RWPE1 (cell line): Measurements from ENCODE around the gene MYO1E.

ENCODE experiments used
- CTCF ChIA-PET: fragments of 350-600 bp; sonication (Branson Sonifier 250); formaldehyde crosslinking; extraction: SDS; loops from one replicate; lab custom pipeline; 2021; lab: Yijun Ruan, JAX
- POLR2A ChIA-PET: fragments of 400-600 bp; formaldehyde crosslinking; extraction: SDS; loops from one replicate; lab custom pipeline; 2020; ENCODE audit warnings: antibody characterized with exemption; ENCODE audit not compliant: low non-redundant PET; lab: Yijun Ruan, JAX
- DNase-seq: peaks from one replicate; pipeline ENCODE4 v3.0.0; 2012; ENCODE audit warnings: low spot score
- H3K27ac ChIP-seq: fragments of 450-650 bp; 2 replicates; pipeline ENCODE4 v1.5.1; 2017
- TF ChIP-seq, protein P1 (sequence below): fragments of 450-650 bp; conservative IDR thresholded peaks from 2 replicates; pipeline ENCODE4 v1.5.1; 2017; ENCODE audit warnings: low read depth, mild to moderate bottlenecking

Gene MYO1E

DNA sequence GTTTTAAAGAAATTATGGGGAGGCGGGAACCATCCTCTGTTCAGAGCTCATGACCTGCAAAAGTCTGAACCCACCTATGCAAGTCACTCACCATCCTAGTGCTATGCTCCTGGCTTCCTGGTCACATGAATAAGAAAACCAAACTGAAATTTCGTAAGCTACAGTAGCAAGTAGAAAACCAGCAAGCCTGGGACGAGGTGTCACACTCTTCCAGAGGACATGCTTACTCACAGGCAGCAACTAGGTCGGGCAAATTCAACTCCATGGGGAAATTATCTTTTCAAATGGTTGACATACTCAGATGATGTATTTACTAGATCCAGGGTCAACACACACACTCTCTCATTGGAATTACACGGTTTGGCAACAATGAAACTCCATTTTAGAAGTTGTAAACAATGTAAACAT, 134.7 kb downstream of the MYO1E start:
- DNase-seq, result no peak
- TF ChIP-seq, protein P1, sequence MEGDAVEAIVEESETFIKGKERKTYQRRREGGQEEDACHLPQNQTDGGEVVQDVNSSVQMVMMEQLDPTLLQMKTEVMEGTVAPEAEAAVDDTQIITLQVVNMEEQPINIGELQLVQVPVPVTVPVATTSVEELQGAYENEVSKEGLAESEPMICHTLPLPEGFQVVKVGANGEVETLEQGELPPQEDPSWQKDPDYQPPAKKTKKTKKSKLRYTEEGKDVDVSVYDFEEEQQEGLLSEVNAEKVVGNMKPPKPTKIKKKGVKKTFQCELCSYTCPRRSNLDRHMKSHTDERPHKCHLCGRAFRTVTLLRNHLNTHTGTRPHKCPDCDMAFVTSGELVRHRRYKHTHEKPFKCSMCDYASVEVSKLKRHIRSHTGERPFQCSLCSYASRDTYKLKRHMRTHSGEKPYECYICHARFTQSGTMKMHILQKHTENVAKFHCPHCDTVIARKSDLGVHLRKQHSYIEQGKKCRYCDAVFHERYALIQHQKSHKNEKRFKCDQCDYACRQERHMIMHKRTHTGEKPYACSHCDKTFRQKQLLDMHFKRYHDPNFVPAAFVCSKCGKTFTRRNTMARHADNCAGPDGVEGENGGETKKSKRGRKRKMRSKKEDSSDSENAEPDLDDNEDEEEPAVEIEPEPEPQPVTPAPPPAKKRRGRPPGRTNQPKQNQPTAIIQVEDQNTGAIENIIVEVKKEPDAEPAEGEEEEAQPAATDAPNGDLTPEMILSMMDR, result no peak
- no peak overlapping the region for H3K27ac ChIP-seq
- POLR2A ChIA-PET, result no interaction called here
- CTCF ChIA-PET, result interaction anchor here (1.8 kb wide), 1 partner anchor 9 kb away, joined by 8 read pairs; no protein-coding TSS in a partner anchor

GRCh38 chr15:59237119-59237855, 135.4 kb downstream of the MYO1E start:
- H3K27ac ChIP-seq, result no peak overlapping the region
- POLR2A ChIA-PET, result no interaction called here
- CTCF ChIA-PET, result interaction anchor here (0.6 to 1.8 kb wide), 2 partner anchors 10 to 51 kb away, joined by 3 to 8 read pairs; no protein-coding TSS in a partner anchor
- DNase-seq, result no peak
- TF ChIP-seq, protein P1, result no peak

DNA sequence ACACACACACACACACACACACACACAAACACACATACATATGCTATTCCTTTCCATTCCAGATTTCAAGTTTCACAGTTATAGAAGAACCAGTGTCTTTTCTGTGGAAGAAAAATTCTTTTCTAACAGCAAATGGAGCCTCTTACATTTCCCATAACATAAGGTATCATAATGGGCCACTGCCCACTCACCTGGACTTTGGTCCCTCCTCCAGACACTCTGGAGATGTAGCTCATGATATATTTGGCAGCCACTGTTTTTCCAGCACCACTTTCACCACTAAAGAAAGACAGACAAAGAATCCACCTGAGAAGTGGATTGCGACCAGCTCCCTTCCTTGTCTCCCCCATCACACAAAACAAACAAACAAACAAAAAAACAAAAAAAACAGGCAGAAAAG, 136.3 kb downstream of the MYO1E start:
- TF ChIP-seq, protein P1, result no peak
- DNase-seq, result no peak
- no peak overlapping the region for H3K27ac ChIP-seq
- CTCF ChIA-PET, result interaction anchor here (0.6 kb wide), 3 partner anchors 50 to 406 kb away, joined by 3 read pairs; no protein-coding TSS in a partner anchor
- POLR2A ChIA-PET, result no interaction called here

- POLR2A ChIA-PET, result no interaction called here
- TF ChIP-seq, protein P1, result no peak
- DNase-seq, result peak; percentile 8
- H3K27ac ChIP-seq, result no peak overlapping the region
- CTCF ChIA-PET, result no interaction called here
Measured at GRCh38 chr15:59232476-59232875, 140.2 kb downstream of the MYO1E start.

DNA sequence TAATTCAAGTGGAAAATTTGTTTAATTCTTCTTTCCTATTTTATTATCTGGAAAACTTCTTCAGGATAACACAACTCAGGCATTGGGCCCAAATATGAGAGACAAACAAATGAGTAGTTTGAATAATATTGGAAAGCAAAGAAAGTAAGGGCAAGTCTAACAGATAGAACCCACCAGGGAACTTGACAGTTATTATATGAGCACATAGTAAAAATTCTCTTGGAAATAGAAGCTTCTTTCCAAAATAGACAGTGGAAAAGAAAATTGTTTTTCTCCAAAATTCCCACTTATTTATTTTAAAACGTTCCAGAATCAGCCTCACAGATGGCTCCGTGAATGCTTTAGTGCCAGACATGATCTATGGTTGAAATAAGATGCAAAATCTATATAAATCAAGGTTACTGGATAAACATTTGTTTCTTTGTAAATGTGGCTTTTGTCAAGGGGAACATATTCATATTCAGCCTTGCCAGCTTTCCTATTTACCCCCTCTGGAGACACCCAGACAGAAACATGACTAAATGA, 142.1 kb downstream of the MYO1E start:
- no peak overlapping the region for H3K27ac ChIP-seq
- TF ChIP-seq, protein P1, result no peak
- DNase-seq, result no peak
- ChIA-PET CTCF (interaction anchor here (0.6 kb wide), 2 partner anchors 50 to 252 kb away, joined by 3 to 4 read pairs; no protein-coding TSS in a partner anchor), POLR2A (no interaction called here)

GRCh38 chr15:59229453-59229852, 143.2 kb downstream of the MYO1E start:
- POLR2A ChIA-PET, result no interaction called here
- TF ChIP-seq, protein P1, result no peak

More at GRCh38 chr15:59229453-59229852, 143.2 kb downstream of the MYO1E start:
- no peak overlapping the region for H3K27ac ChIP-seq
- CTCF ChIA-PET, result no interaction called here
- no peak for DNase-seq
